Activated CD4-positive, alpha-beta memory T cell treated with anti-CD3 and anti-CD28 coated beads, Interleukin-2, amount 10 ng/mL, durations not matched to agents 7 days and 5 days (primary cell): ENCODE results near the gene CCT6B. TPM values are rescaled to one million over a fixed set of nuclear protein-coding genes. Genes with fewer than 3 reads are reported as not detected.

Experiments used
- total RNA-seq, 2 experiments: library from RNA; stranded (reverse); gene quantifications; one replicate each; pipeline ENCODE4 v1.2.3, GENCODE V29; 2021

The CCT6B gene
- total RNA-seq, 2 experiments from 2014 or later = 1.5 to 1.9 TPM

Other genes starting within 250 kb of the CCT6B start
- 10 to 100 TPM; 25.2 to 25.4 TPM for gene ZNF830, start 80 bp upstream of the CCT6B start, total RNA-seq
- 10 to 100 TPM; 35.0 to 38.3 TPM for gene LIG3, start 19.1 kb upstream of the CCT6B start, total RNA-seq
- gene RFFL, start 102.2 kb upstream of the CCT6B start, total RNA-seq = 10 to 100 TPM; 47.3 to 53.9 TPM
- 10 to 100 TPM; 25.6 to 25.9 TPM for gene RAD51D, start 158.4 kb upstream of the CCT6B start, total RNA-seq
- not detected for gene FNDC8, start 160.2 kb upstream of the CCT6B start, total RNA-seq
- gene NLE1, start 180.8 kb upstream of the CCT6B start, total RNA-seq = 10 to 100 TPM; 13.4 to 14.0 TPM
- gene UNC45B, start 186.4 kb upstream of the CCT6B start, total RNA-seq = under 1 TPM; 0.18 to 0.25 TPM
- gene SLC35G3, start 232.9 kb upstream of the CCT6B start, total RNA-seq = not detected